ENCODE data around the gene FAM81A.

DNA sequence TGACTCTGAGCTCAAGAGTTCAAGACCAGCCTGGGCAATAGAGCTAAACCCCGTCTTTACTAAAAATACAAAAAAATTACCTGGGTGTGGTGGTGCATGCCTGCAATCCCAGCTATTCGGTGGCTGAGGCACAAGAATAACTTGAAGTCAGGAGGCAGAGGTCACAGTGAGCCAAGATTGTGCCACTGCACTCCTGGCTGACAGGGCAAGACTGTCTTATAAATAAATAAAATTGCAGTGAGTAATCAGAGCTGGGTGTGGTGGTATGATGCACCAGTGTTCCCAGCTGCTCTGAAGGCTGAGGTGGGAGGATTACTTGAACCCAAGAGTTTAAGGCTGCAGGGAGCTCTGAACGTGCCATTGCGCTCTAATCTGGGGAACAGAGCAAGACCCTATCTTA is 117.7 kb downstream of the FAM81A start:
- TF ChIP-seq, protein P1, sequence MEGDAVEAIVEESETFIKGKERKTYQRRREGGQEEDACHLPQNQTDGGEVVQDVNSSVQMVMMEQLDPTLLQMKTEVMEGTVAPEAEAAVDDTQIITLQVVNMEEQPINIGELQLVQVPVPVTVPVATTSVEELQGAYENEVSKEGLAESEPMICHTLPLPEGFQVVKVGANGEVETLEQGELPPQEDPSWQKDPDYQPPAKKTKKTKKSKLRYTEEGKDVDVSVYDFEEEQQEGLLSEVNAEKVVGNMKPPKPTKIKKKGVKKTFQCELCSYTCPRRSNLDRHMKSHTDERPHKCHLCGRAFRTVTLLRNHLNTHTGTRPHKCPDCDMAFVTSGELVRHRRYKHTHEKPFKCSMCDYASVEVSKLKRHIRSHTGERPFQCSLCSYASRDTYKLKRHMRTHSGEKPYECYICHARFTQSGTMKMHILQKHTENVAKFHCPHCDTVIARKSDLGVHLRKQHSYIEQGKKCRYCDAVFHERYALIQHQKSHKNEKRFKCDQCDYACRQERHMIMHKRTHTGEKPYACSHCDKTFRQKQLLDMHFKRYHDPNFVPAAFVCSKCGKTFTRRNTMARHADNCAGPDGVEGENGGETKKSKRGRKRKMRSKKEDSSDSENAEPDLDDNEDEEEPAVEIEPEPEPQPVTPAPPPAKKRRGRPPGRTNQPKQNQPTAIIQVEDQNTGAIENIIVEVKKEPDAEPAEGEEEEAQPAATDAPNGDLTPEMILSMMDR (IDR thresholded peaks at IDR 0.05), result no peak
- peak in 1 of 2 donors; percentile 42 for TF ChIP-seq POLR2AphosphoS5 (IDR thresholded peaks at IDR 0.05; ENCODE audit: insufficient read depth in 1 of 2, low read depth in 1 of 2)
